ENCODE measurements around the gene MRAP2.
"Not testable (repeated sequence)": the region's sequence is repeated elsewhere in the genome, so short reads cannot be mapped to it uniquely, and the experiment has no call there.

MRAP2 gene

DNA sequence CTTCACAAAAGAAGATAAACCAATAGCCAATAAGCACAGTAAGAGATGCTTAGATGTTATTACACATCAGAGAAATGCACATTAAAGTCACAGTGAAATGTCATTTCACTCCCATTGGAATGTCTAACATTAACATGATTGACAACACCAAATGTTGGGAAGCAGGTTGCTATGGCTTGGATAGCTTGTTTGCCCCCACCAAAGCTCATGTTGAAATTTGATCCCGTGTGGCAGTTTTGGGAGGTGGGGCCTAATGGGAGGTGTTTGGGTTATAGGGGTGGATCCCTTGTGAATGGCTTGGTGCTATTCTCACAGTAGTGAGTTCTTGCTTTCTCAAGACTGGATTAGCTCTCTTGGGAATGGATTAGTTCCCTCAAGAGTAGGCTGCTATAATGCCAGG, 44.8 kb downstream of the MRAP2 start:
- DNase-seq = no peak

DNA sequence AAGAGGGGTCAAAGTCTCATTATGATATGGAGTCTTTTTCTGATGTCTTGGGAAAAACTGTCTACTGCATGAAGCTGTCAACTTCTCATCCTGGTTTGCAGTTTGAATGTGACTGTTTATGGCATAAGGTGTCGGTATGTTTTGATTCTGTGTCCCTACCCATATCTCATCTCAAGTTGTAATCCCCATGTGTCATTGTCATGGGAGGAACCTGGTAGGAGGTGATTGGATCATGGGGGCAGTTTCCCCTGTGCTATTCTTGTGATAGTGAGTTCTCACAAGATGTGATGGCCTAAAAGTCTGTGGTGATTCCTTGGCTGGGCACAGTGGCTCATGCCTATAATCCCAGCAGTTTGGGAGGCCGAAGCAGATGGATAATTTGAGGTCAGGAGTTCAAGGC, 47.6 kb downstream of the MRAP2 start:
- DNase-seq = no peak

DNA sequence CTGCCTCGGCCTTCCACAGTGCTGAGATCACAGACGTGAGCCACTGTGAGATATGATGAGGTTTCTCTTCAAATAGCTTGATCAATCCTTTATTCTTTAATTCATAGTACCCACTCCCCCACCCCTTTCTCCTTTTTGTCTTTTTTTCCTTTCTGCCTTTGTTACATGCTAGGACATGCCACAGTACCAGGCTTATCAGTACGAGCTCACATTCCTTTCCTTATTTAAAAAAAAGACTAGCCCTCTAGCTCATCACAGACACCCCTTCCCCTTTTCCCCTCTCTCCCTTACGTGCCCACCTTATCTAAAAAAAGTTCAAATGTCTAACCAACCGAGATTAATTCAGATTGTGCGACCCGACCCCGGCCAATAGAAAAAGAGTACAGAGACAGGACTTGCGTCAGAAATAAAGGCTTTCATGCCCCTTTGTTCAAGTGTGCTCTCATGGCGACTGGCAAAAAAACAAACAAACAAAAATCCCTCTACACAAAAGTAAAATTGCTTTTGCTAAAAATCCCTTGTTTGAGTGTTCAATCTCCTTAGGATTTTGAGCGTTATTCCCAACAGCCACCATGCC, 49.2 kb downstream of the MRAP2 start:
- DNase-seq = no peak

DNA sequence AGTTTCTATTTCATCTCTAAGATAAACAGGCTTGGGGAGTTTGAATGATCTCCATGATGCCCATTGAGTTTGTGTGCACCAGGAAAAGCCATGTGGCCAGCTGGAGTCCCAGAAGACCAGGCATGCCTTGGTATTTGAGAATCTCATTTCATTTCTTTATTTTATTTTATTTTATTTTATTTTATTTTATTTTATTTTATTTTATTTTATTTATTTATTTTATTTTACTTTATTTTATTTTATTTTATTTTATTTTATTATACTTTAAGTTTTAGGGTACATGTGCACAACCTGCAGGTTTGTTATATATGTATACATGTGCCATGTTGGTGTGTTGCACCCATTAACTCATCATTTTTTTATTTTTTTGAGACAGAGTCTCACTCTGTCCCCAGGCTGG, 51.1 kb downstream of the MRAP2 start:
- not testable (repeated sequence) for DNase-seq

DNA sequence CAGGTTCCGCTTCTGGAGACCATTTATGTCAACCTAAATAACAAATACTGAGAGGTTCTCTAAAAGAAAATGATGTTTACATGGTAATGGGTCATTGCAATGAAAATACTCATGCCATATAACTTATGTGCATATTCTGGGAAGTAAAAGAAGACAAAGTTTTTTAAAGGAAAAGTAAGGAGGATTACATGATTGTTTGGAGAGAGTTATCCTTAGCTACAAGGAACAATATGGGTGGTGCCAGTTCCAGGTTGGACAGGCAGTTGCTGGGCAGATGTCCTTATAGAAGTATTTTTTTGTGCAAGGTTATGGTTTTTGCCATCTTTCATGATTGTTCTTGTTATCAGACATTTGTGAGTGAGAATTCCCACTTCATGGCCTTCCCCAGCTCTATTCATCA, 52.5 kb downstream of the MRAP2 start:
- peak; percentile 33 for DNase-seq

DNA sequence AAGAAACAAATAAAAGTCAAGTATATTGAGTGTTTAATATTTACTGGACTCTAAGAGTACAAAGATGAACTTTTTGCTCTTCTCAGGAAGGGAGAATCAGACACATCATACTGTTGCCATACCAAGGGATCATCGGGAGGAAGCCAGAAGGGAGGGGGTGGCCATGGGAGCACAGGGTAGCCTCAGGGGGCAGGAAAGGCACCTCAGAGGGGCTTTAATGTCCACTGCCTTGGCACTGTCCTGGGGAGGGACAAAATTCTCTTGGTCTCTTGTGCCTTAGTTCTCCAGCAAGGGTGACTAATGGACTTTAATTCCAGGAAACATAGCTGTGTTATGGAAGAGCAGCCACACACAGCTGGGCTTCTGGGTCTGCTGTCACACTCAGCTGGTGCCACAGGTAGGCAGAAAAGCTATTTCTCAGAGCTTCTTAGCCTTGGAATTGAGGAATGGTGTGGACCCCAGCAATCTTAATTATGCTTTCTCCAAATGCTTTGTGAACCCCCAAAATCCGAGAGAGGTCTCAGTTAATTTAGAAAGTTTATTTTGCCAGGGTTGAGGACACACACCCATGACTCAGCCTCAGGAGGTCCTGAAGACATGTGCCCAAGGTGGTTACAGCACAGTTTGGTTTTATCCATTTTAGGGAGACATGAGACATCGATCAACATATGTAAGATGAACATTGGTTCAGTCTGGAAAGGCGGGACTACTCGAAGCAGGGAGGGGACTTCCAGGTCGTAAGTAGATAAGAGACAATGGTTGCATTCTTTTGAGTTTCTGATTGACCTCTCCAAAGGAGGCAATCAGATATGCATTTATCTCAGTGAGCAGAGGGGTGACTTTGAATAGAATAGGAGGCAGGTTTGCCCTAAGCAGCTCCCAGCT, 53.2 kb downstream of the MRAP2 start:
- no peak for DNase-seq

DNA sequence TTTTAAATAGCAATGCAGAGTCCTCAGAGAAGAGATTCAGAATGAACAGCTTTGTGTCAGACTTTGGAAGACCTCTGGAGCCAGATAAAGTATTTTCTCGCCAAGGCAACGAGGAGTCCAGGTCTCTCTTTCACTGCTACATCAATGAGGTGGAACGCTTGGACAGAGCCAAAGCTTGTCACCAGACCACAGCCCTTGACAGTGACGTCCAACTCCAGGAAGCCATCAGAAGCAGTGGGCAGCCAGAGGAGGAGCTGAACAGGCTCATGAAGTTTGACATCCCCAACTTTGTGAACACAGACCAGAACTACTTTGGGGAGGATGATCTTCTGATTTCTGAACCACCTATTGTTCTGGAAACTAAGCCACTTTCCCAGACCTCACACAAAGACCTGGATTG, 55.5 kb downstream of the MRAP2 start:
- DNase-seq = peak; percentile 28

DNA sequence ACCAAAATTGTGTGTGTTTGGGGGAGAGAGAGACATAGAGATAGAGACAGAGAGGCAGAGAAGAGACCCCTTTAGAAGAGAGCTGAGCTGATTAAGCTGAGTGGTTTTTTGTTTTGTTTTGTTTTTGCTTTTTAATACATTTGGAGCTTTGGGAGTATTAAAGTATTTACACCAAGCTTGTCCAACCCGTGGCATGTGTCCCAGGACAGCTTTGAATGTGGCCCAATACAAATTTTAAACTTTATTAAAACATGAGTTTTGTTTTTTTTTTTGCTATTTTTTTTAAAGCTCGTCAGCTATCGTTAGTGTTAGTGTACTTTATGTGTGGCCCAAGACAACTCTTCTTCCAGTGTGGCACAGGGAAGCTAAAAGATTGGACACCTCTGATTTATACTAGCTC, 56.0 kb downstream of the MRAP2 start:
- no peak for DNase-seq

DNA sequence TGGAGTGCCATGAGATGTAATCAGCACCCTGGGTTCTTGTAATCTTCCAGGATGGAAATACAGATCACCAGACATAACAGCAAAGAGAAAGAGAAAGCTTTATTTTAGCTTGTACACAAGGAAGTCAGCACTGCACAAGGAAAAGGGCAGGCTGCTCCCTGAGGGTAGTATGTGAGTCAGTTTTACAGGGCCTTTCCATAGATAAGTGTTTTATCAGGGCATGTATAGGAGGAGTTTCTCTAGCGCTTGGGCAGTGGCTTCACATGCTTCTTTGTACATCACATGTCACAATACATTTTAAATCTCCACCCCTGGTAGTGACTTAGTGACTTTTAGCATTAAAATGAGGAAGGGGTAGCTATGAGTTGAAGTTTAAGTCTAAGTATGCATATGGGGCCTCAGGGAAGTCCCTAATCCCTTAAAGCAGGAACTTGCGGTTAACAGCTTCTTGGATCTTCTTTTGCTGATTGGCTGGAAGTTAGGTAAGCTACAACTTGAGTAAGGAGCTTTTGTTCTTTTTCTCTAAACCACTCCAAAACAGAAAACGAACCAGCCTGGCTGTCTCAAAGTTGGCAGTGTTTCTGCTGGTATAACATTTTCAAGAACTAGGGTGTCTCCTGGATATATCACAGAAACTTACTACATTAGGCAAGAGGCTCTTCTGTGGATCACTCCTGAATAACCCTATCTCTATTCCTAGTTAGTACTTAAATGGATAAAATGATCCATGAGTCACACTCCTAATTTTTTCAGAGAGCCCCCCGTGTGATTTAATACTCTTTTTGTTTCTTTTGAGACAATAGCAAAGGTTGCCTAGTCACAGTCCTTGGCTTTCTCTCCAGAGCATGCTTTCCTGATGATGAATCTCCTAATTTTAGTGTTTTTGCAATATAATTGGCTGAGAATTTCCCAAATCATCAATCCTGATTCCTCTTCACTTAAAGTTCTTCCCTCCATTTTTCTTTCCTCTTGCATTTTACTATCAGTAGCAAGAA, 60.2 kb downstream of the MRAP2 start:
- DNase-seq = no peak

DNA sequence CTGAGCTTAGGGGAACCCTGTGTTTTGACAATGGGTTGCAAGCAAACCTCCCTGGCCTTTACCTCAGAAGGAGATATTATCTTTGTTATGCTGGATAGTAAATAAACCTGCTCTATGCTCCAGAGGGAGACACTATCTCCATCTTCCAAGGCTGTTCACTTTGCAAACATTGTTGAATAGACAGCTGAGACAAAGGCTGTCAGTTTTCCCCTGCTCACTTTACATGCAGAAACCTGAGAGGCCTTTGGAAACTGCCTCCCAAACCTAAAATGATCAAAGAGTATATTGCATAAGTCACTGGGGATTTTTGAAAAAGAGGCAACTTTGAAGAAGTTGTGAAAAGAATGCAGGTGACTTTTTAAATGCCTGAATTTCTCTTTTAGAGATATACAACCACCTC, 61.6 kb downstream of the MRAP2 start:
- no peak for DNase-seq

DNA sequence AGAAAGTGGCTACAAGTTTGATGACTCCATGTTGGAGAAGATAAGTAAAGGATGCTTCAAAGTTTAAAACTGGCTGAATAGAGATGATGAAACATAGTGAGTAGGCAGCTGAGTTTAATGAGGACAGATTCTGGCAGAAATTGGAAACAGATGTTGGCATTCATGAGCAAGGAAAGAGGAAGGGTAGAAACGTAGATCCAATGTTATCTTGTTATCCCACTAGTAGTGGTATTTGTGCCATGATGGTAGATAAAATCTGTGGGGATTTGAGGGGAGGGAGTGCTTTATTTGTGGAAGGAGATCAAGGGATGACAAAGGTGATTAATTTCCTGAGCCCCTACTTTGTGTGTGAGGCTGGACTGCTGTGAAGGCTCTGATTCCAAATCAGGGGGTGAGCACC, 69.5 kb downstream of the MRAP2 start:
- DNase-seq = no peak

DNA sequence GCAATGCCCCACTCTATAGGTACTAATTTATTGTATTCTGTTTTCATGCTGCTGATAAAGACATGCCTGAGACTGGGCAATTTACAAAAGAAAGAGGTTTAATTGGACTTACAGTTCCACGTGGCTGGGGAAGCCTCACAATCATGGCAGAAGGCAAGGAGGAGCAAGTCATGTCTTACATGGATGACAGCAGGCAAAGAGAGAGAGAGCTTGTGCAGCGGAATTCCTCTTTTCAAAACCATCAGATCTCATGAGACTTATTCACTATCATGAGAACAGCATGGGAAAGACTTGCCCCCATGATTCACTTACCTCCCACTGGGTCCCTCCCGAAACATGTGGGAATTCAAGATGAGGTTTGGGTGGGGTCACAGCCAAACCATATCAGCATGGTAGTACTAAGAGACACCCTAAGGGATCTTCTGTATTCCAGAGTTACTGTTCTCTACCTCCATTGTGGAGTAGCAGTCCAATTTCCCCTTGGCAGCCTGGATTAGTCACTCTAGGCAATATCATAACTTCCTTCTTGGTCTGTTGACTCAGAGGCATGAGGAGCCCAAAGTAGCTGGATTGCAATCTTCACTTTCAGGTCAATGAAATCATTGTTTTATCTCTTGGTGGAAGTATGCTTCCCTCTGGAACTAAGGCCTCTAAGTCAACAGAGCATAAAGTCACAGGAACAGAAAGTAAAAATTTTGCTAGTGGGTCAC, 71.8 kb downstream of the MRAP2 start:
- DNase-seq = not testable (repeated sequence)

DNA sequence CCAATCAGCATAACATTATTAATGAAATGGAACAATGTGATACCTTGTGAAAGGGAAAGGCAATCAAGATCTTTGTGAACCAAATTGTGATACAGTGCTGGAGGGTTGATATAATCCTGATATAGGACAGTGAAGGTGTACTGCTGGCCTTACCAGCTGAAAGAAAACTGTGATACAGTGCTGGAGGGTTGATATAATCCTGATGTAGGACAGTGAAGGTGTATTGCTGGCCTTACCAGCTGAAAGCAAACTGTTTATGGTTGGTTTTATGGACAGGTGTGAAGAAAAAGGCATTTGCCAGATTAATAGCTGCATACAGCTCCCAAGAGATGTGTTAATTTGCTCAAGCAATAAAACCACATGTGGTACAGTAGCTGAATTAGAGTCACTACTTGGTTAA, 73.9 kb downstream of the MRAP2 start:
- DNase-seq = no peak

DNA sequence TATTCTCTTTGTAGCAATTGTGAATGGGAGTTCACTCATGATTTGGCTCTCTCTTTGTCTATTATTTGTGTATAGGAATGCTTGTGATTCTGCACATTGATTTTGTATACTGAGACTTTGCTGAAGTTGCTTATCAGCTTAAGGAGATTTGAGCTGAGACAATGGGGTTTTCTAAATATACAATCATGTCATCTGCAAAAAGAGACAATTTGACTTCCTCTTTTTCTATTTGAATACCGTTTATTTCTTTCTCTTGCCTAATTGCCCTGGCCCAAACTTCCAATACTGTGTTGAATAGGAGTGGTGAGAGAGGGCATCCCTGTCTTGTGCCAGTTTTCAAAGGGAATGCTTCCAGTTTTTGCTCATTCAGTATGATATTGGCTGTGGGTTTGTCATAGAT, 77.8 kb downstream of the MRAP2 start:
- not testable (repeated sequence) for DNase-seq

DNA sequence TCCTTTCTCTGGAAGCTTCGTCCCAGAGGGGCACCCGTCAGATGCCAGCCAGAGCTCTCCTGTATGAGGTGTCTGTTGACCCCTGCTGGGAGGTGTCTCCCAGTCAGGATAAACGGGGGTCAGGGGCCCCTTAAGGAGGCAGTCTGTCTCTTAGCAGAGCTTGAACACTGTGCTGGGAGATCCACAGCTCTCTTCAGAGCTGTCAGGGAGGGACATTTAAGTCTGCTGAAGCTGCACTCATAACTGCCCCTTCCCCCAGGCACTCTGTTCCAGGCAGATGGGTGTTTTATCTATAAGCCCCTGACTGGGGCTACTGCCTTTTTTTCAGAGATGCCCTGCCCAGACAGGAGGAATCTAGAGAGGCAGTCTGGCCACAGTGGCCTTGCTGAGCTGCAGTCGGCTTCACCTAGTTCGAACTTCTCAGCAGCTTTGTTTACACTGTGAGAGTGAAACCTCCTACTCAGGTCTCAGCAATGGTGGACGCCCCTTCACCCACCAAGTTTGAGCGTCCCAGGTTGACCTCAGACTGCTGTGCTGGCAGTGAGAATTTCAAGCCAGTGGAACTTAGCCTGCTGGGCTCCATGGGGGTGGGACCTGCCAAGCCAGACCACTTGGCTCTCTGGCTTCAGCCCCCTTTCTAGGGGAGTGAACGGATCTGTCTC, 81.5 kb downstream of the MRAP2 start:
- not testable (repeated sequence) for DNase-seq

DNA sequence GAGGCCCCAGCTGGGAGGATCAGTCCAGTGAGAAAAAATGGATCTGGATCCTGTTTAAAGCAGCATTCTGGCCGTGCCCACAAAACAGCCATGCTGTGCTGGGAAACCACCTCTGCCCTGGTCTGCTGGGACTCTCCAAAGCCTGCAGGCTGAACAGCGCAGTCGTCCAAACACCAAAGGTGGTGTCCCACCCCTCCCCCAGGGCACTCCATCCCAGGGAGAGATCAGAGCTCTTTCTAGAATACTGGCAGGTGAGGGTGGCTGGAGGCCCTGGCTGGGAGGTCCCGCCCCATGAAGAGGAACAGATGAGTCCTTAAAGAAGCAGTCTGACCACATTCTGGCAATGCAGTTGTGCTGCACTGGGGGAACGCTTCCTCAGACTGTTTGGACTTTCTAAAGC, 84.6 kb downstream of the MRAP2 start:
- no peak for DNase-seq

DNA sequence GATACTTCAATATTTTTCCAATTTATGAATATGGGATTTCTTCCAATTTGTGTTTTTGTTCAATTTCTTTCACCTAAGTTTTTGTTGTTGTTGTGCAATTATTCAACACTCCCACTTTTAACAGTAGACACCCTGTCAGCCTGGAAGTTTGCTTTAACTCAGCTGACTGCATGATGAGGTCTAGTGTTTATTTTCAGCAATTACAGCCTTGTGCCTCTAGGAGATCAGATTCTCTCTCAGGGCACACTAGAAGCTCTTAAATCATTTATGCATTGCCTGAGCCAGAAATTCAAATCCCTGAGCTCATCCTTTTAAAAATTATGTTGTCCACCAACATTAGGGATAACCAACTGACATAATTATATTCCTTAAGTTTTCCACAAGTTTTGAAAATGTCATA, 85.7 kb downstream of the MRAP2 start:
- no peak for DNase-seq

DNA sequence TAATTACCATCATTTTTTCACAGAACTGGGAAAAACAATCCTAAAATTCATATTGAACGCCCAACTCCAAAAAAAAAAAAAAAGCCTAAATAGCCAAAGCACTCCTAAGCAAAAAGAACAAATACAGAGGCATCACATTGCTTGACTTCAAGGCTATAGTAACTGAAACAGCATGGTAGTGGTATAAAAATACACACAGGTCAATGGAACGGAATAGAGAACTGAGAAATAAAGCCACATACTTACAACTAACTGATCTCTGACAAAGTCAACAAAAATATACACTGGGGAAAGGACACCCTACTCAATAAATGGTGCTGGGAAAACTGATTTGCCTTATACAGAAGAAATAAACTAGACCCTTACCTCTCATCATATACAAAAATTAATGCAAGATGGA, 89.6 kb downstream of the MRAP2 start:
- no peak for DNase-seq

DNA sequence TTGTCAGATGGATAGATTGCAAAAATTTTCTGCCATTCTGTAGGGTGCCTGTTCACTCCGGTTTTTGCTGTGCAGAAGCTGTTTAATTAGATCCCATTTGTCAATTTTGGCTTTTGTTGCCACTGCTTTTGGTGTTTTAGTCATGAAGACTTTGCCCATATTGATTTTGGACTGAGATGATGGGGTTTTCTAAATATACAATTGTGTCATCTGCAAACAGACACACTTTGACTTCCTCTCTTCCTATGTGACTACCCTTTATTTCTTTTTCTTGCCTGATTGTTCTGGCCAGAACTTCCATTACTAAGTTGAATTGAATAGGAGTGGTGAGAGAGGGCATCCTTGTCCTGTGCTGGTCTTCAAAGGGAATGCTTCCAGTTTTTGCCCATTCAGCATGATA, 96.0 kb downstream of the MRAP2 start:
- DNase-seq = not testable (repeated sequence)

DNA sequence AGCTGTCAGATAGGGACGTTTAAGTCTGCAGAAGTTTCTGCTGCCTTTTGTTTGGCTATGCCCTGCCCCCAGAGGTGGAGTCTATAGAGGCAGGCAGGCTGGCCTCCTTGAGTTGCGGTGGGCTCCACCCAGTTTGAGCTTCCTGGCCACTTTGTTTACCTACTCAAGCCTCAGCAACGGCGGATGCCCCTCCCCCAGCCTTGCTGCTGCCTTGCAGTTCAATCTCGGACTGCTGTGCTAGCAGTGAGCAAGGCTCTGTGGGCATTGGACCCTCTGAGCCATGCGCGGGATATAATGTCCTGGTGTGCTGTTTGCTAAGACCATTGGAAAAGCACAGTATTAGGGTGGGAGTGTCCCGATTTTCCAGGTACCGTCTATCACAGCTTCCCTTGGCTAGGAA, 99.8 kb downstream of the MRAP2 start:
- DNase-seq = not testable (repeated sequence)

DNA sequence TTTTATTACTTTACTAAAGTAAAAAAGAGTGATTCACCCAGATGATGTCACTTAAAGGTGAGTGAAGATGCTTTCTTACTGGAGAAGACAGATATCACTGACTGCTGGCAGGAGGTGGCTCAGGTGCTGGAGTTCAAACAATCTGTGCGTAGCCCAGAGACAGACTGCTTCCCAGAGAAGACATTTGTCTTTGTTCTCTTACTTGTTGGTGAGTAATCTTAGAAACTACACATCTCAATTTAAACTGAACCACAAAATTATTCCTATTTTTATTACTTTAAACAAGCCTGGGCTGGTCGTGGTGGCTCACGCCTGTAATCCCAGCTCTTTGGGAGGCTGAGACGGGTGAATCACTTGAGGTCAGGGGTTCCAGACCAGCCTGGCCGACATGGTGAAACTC, 101.7 kb downstream of the MRAP2 start:
- no peak for DNase-seq

DNA sequence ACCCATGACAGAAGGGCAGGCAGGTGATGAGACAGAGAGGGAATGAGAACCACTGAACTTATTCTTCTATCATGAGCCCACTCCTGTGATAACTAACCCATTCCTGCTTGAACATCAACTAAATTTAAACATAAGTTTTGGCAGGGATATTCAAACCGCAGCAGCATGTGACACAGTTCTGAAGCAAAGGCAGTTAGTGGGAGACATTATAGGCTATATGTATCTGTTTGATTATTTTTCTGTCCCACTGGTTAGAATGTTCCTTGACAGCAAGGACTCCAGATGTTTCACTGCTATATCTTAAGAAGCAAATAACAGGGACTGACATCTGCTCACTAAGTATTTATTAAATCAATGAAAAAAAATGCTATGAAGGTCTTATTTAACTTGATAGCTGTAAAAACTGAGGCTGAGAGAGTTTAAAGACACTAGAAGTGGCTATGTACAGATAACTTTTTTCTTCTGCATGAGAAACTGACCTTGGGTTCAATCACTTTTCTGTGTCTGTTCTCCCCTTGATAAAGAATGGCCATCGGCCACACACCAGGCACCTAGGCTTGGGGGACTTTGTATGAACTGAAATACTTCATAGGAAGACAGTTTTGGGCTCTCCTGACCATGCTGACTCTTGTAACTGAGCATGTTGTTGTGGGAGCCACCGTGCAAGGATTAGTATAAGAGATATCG, 102.9 kb downstream of the MRAP2 start:
- no peak for DNase-seq
